Measurements from ENCODE around the gene SSR3. TPM values are rescaled to one million over a fixed set of nuclear protein-coding genes. Genes with fewer than 3 reads are reported as not detected.

The SSR3 gene
- total and polyA plus RNA-seq, 2 of the 8 experiments (the other 6 are each of a cell fraction or from before 2014, with no cell fraction given): 92.7 to 208 TPM

GRCh38 chr3:156492801-156493261 is 62.1 kb downstream of the SSR3 start:
- FAIRE-seq: no peak
- 0 out of 4 replicates have a peak, but pooled peaks cover 0 to under 1% of the 10 kb centered on the region in 2 experiments for H3K9me3 ChIP-seq (ENCODE audit: insufficient read depth in 2 of 2, low read depth in 1 of 2, low read length in 1 of 2)

More at GRCh38 chr3:156492801-156493261, 62.1 kb downstream of the SSR3 start:
- no peak overlapping the region for H3K23ac ChIP-seq (ENCODE audit: insufficient read length)
- 84% methylated on average over 3 of the region's 3 CpGs; no CpG with 5 or more reads in 1 of the 2 experiments for WGBS, 2 experiments (ENCODE audit: extremely low coverage in 1 of 2, insufficient coverage in 1 of 2, insufficient read length in 1 of 2, insufficient replicate concordance in 2 of 2, low coverage in 1 of 2, low lambda C conversion rate in 2 of 2, missing lambda C conversion rate in 1 of 2)
- H3K4me1 ChIP-seq (replicated peaks in 1 of 4; ENCODE audit: control insufficient read depth in 3 of 4, insufficient read depth in 4 of 4, low read length in 3 of 4): no peaks in the 10 kb centered on the region
- H4K5ac ChIP-seq (ENCODE audit: insufficient read length, low read depth, low read length): no peak overlapping the region
- no peak overlapping the region for H3K27ac ChIP-seq (ENCODE audit: low read depth, low read length)
- no peak overlapping the region for H2BK5ac ChIP-seq (ENCODE audit: low read depth, low read length)
- H3K23me2 ChIP-seq (ENCODE audit: low read depth, low read length): no peaks in the 10 kb centered on the region
- no peak overlapping the region for H2AK5ac ChIP-seq (ENCODE audit: low read depth, low read length)
- H4K8ac ChIP-seq (ENCODE audit: extremely low read depth, insufficient read depth, low read length): no peak overlapping the region
- H3K18ac ChIP-seq (ENCODE audit: extremely low read depth, low read length): no peak overlapping the region
- POLR2A ChIA-PET (ENCODE audit: partially characterized antibody): no interaction called here
- CTCF ChIA-PET (ENCODE audit: partially characterized antibody): interaction anchor here (1.2 to 3.1 kb wide), 9 partner anchors 12 to 343 kb away, joined by 3 to 14 read pairs (median 7); no protein-coding TSS in a partner anchor
- H3K4ac ChIP-seq (replicated peaks; ENCODE audit: insufficient read length, low read depth, low read length): no peak overlapping the region
- no peak overlapping the region for H2BK15ac ChIP-seq (ENCODE audit: low read length)
- H3K79me2 ChIP-seq (ENCODE audit: control insufficient read depth in 1 of 2, insufficient read depth in 2 of 2, low read length in 2 of 2): no peaks in the 10 kb centered on the region
- no peak for DNase-seq (ENCODE audit: low read depth in 1 of 2, low spot score in 2 of 2)
- no peak overlapping the region for H2BK20ac ChIP-seq (ENCODE audit: low read length)
- no peaks in the 10 kb centered on the region for H3K79me1 ChIP-seq (ENCODE audit: low read depth, low read length)
- H2AFZ ChIP-seq (ENCODE audit: low read length): no peak overlapping the region
- no peak overlapping the region for H3K4me2 ChIP-seq (ENCODE audit: insufficient read depth in 1 of 2, low read depth in 2 of 2, low read length in 2 of 2)
- no peak overlapping the region for H2BK120ac ChIP-seq (replicated peaks; ENCODE audit: low read depth, low read length)
- H4K91ac ChIP-seq (replicated peaks; ENCODE audit: insufficient read length, low read length): no peak overlapping the region
- no peaks in the 10 kb centered on the region for H3K36me3 ChIP-seq (ENCODE audit: control insufficient read depth in 2 of 4, insufficient read depth in 4 of 4, low read length in 3 of 4)
- H3K9ac ChIP-seq (replicated peaks in 1 of 4; ENCODE audit: extremely low read depth in 1 of 4, low read depth in 3 of 4, low read length in 3 of 4): no peak overlapping the region
- H3K27me3 ChIP-seq (replicated peaks in 1 of 4; ENCODE audit: control insufficient read depth in 3 of 4, extremely low read depth in 1 of 4, insufficient read depth in 3 of 4, low read length in 3 of 4): no peaks in the 10 kb centered on the region
- H2BK12ac ChIP-seq (ENCODE audit: low read depth, low read length): no peak overlapping the region
- TF ChIP-seq CHD2 (IDR thresholded peaks at IDR 0.05; ENCODE audit: low read length): no peak
- TF ChIP-seq YY1 (IDR thresholded peaks at IDR 0.05; ENCODE audit: low read depth, low read length): no peak
- no peak for TF ChIP-seq PHF8 (conservative IDR thresholded peaks at IDR 0.05; ENCODE audit: low read depth, low read length)
- TF ChIP-seq TCF12 (IDR thresholded peaks at IDR 0.05; ENCODE audit: low read depth, low read length): no peak
- no peak for TF ChIP-seq CTBP2 (IDR thresholded peaks at IDR 0.05; ENCODE audit: borderline replicate concordance, insufficient read depth, insufficient read length, low read length)
- H3K14ac ChIP-seq (ENCODE audit: insufficient read length): no peak overlapping the region
- no peak overlapping the region for H3K56ac ChIP-seq (replicated peaks; ENCODE audit: insufficient read length, low read depth, low read length)
- no peak overlapping the region for H3K4me3 ChIP-seq (ENCODE audit: extremely low read depth in 1 of 4, insufficient read depth in 2 of 4, low read depth in 3 of 4, low read length in 4 of 4)
- H4K20me1 ChIP-seq (replicated peaks in 1 of 2; ENCODE audit: control insufficient read depth in 1 of 2, insufficient read depth in 2 of 2, low read length in 2 of 2): no peaks in the 10 kb centered on the region
